Right ventricle myocardium superior (tissue), 1 donor: ENCODE results near the gene RRM1. TPM values are rescaled to one million over a fixed set of nuclear protein-coding genes. Genes with fewer than 3 reads are reported as not detected.

ENCODE experiments used
- ATAC-seq: fragments of 200-7000 bp; cut with Tn5 transposase; one replicate; pipeline ENCODE4 v1.9.1; 2020; ENCODE audit warnings: mild to moderate bottlenecking; ENCODE audit not compliant: poor library complexity
- DNase-seq: peaks from one replicate; pipeline ENCODE4 v3.0.0-alpha.2; 2020
- intact Hi-C: fragments of 100-400 bp; cut with DNase I; formaldehyde crosslinking; loops from one replicate; pipeline ENCODE4 v1.11.2; 2022
- total RNA-seq: library from RNA; stranded (reverse); fragmentation: NEBNext Ultra II Directional; extraction: Animal tissue kit (Norgen Biotek cat#: 25700); gene quantifications from one replicate; pipeline ENCODE4 v1.2.1, GENCODE V29; 2021
- donor health status: DM: no; HTN: yes; CAD: no; lungs with severe emphysema.

The RRM1 gene
- total RNA-seq, 1 donor from 2014 or later, result 29.5 TPM

DNA sequence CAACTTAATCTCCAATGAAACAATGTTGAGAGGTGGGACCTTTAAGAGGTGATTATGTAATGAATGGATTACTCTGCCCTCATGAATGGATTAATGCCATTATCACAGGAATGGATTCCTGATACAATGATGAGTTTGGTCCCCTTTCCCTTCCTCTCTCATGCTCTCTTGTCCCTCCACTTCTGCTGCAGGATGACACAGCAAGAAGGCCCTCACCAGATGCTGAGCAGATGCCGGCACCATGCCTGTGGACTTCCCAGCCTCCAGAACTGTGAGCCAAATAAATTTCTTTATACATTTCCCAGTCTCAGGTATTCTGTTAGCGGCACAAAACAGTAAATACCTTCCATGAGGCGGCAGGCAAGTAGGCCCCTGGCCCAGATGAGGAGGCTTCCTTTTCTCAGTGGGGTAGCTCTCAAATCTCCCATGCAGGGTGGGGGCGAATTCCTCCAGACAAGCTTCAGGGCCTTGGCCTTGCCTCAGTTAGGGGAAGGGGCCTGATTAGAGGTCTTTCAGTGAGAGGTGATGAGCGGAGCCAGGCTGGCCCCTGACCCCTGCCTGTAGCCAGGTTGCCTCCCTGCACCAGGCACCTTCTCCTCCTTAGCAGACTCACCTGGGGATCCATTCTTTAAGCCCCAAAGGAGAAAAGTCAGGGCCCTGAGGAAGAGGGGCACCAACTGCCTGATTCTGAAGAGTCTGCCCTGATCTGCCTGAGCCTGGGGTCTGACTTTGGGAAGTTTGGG lies 86.0 kb downstream of the RRM1 start:
- intact Hi-C loops, result loop anchor here (10.0 kb wide), 1 partner anchor 824 kb away; no protein-coding TSS in a partner anchor
- ATAC-seq (no peak), DNase-seq (no peak)

DNA sequence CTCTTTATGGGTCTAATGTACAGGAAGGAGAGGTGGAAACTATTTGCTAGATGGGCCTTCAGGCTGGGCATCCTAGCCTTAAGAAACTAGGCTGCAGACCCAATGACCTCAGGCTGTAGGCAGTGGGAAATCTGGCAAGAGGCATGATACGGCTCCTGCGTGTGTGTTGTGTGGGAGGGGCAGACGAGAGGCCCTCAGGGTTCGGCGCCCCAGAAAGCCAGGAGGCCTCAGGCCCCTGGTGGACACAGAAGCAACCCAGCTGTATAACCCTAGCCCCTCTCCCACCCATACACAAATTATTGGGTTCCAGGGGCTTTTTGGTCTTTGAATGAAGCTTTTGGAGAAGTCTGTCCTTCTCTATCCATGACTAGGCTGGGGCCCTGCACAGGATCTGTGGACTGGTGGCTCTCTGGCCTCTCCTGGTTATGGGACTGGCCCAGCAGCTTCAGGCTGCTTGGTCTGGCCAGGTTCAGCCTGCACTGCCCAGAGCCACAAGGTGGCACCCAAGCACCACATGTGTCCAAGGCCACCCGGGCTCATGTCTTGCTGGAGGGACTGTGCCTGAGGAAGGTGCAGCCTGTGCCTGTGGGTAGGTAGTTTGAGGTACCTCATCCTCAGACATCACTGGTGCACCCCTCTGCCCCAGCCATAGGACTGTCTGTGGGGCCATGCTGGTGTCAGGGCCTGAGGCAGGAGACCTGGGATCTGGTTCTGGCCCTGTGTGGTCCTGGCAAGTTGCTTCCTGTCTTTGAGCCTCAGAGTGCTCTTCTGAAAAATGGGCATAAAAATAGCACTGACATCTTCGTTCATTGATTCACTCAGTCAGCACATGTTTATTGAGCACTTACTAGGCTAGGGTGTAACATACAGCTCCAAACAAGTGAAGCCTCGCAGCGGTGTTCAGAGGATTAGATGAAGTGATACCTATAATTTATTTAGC lies 87.5 kb downstream of the RRM1 start:
- intact Hi-C loops, result loop anchor here (10.0 kb wide), 1 partner anchor 823 kb away; no protein-coding TSS in a partner anchor
- ATAC-seq (peak; percentile 73), DNase-seq (peak; percentile 73)

DNA sequence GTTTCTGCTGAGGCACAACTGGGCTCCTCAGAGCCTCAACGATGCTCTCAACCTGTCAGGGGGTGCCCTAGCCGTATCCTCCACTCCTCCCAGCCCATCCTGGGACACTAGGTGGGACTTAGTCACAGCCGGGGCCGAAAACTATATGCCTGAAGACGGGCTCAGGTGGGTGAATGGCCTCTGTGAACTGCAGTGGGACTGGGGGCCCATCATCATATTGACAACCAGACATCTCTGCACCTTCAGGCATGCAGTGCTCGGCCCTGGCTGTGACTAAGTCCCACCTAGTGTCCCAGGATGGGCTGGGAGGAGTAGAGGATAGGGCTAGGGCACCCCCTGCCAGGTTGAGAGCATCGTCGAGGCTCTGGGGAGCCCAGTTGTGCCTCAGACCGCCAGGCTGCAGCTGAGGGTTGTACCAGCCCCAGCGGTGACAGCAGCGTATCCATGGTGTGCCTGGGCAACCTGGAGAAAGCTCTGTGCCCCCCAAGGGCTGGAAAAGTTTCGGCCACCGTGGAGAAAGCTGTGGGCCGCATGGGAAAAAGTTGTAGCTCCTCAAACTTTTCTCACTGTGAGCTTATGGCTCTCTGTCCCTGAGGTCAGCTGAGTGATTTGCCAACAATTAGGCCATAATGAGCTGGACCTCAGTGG lies 88.9 kb downstream of the RRM1 start:
- intact Hi-C loops, result loop anchor here (10.0 kb wide), 1 partner anchor 821 kb away; no protein-coding TSS in a partner anchor
- ATAC-seq (no peak), DNase-seq (no peak)

DNA sequence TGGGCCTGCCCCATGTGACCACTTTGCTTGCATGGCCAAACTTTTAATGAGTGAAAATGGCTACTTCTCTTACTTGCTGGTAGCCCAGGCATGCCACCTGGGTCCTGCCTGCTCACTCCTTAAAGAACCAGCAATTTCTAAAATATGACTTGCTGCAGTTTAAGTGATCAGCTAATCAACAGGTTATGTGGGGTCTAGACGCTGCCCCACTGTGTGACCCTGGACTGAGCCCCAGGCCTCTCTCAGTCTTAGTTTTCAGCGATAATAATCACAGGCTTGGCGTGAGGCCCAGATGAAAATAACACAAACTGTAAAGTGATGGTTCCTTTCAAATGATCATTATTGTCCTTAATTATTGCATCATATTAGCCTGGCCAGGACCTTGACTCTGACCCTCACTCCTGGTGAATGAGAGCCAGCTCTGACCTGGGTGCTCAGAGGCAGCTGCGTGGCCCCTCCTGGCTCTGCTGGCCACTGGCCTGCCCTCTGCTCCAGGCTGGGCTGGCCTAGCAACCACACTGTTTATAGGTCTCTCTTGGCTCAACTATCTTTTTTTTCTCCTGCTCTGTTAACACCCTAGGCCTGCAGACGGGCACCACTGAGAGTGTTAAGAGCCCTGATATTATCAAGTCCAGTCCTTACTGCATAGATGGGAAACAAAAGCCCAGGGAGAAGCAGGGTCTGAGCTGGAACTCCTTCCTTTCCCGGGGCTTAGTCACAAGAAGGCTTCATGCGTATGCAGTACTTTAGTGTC lies 89.7 kb downstream of the RRM1 start:
- peak; percentile 55 for DNase-seq
- intact Hi-C loops, result loop anchor here (10.0 kb wide), 1 partner anchor 820 kb away; no protein-coding TSS in a partner anchor

DNA sequence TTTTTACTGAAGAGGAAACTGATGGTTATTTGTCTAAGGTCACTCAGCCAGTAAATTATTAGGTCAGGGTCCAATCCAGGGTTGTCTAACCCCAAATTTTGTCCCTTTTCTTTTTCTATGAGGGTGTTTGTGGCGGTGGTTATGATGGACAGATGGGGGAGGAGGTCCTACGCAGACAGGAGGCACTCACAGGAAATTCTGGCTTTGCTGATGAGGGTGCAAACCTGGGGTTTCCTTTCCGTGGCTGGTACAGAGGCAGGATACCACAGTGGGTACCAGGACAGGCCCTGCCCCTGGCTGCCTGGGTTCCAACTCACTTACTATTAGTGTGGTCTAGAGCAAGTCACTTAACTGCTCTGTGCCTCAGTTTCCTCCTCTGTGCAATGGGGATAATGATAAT lies 91.0 kb downstream of the RRM1 start:
- no peak for ATAC-seq
- intact Hi-C loops, result loop anchor here (10.0 kb wide), 1 partner anchor 819 kb away; no protein-coding TSS in a partner anchor
- DNase-seq, result no peak

More for the DNA sequence above, 89.7 kb downstream of the RRM1 start:
- ATAC-seq, result peak; percentile 59

DNA sequence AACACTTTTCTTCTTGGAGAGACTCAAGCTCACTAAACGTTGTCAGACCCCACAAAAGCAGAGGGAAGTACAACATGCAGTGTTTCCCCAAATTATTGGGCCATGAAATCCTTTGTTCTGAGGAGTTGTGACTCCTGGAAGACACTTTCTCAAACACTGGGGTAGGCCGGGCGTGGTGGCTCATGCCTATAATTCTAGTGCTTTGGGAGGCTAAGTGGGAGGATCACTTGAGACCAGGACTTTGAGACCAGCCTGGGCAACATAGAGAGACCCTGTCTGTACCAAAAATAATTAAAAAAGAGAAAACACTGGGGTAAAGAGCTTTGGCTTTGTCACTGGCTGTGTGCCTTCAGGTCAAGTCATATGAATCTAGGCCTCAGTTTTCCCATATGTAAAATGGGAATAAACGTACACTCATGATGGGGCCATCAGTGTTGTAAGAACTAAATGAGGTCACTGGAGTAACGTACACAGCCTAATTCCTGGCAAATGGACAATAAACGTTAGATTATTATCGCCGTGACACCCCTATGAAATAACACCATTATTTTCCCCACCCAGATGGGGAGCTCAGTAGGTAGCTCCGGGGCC lies 92.0 kb downstream of the RRM1 start:
- intact Hi-C loops, result loop anchor here (2.0 to 10.0 kb wide), 3 partner anchors 306 to 818 kb away; no protein-coding TSS in a partner anchor

DNA sequence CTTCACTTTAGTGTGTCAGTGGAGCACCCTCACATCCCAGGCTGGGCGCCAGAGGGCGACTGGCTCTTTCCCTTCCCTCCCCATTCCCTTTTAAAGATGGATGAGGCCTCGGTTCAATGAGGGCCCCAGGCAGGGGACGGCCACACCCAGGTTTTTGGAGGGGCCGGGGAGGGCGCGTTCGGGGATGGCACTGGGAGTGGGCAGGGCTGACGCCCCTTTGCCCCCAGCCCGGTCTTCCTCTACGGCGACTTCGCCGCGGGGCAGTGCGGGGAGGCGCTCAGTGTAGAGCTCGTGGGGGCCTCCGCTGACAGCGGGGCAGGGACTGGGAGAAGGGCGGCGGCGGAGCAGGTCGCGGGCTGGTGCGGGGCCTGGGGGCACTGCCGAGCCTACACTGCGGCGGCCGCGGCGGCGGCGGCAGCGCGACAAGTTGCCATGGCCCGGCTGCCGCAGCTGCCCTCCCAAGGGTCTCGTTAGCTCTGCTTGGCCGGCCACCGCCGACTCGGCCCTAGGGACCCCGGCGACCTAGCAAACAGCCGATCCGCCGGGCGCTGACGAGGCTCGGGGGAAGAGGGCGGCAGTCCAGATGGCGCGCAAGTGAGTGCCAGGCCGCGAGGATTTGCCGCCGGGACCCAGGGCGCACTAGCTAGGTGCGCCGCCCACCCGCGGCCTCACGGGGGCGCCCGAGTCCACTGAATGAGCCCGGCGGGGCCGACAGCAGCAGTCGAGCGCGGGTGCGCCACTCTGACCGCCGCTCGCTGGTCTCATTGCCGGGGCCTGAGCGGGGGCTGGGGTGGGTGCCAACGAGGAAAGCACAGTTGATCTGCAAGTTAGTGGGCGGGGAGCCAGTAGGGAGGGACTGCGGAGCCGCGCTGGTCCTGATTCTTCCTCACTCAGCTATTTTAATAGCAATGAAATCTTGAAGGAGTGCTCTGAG lies 92.7 kb downstream of the RRM1 start:
- intact Hi-C loops, result loop anchor here (2.0 to 10.0 kb wide), 3 partner anchors 305 to 817 kb away; no protein-coding TSS in a partner anchor
- DNase-seq (peak; percentile 96), ATAC-seq (peak; percentile 93)

More for the DNA sequence above, 92.0 kb downstream of the RRM1 start:
- DNase-seq (no peak), ATAC-seq (no peak)

Other genes with a start within 250 kb of the RRM1 start
- gene STIM1, start 239.1 kb upstream of the RRM1 start, total RNA-seq, result 27.5 TPM